Right atrium auricular region (tissue), 2 donors: ENCODE measurements around the gene PPFIBP2. TPM values are rescaled to one million over a fixed set of nuclear protein-coding genes. Genes with fewer than 3 reads are reported as not detected.

Experiments
- DNase-seq: peaks from one replicate; pipeline ENCODE4 v3.0.0-alpha.2; 2019; ENCODE audit warnings: low spot score
- H3K27ac ChIP-seq, 2 donors: fragments of 200-600 bp; sonication (generic); 1 replicate in 1 of 2; 2 replicates in 1 of 2; pipeline ENCODE4 v1.5.1; 2016 to 2019
- H3K27me3 ChIP-seq, 2 donors: fragments of 200-600 bp; sonication (generic); one replicate each; pipeline versions ENCODE4 v1.5.1 to v1.6.0; 2017 to 2019
- H3K36me3 ChIP-seq: fragments of 200-600 bp; sonication (generic); one replicate; pipeline ENCODE4 v1.5.1; 2016
- H3K4me1 ChIP-seq, 2 donors: fragments of 200-600 bp; sonication (generic); one replicate each; pipeline versions ENCODE4 v1.5.1 to v1.6.0; 2017 to 2019
- H3K4me3 ChIP-seq, 2 donors: fragments of 200-600 bp; sonication (generic); 1 replicate in 1 of 2; 2 replicates in 1 of 2; pipeline ENCODE4 v1.5.1; 2017 to 2019; ENCODE audit warnings: mild to moderate bottlenecking in 1 of 2, moderate library complexity in 1 of 2
- H3K9me3 ChIP-seq, 2 donors: fragments of 200-600 bp; sonication (generic); one replicate each; pipeline ENCODE4 v1.5.1; 2019
- total RNA-seq, 2 donors: library from RNA; depleted of rRNA; stranded (reverse); fragments of >200 nt; gene quantifications; one replicate each; pipeline ENCODE4 v1.1.0, GENCODE V29; 2016
- TF ChIP-seq, protein P1 (sequence below), 2 donors: fragments of 200-600 bp; sonication (generic); IDR thresholded peaks; one replicate each; pipeline ENCODE4 v1.5.1; 2019; ENCODE audit warnings: antibody characterized with exemption in 2 of 2

Gene PPFIBP2
- total RNA-seq, 2 donors from 2014 or later: 13.0 to 24.0 TPM

DNA sequence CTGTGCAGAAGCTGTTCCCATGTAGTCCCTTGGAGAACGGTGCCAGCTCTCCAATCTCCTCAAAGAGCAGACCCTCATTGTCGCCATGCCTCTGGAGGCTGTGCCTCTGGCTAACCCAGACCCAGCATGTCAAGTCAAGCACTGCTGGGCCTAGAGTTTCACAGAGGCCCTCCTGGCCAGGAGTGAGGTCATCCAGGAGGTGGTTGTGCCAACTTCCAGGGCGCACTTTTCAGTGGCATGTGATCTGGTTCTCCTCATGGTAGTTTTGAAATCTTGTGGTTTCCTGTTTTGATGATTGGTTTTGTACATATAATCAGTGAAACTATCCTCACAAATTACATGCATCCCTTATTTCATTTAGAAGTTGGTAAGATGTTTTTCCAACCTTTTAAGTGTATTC is 78.9 kb downstream of the PPFIBP2 start:
- no peak overlapping the region for H3K27ac ChIP-seq

DNA sequence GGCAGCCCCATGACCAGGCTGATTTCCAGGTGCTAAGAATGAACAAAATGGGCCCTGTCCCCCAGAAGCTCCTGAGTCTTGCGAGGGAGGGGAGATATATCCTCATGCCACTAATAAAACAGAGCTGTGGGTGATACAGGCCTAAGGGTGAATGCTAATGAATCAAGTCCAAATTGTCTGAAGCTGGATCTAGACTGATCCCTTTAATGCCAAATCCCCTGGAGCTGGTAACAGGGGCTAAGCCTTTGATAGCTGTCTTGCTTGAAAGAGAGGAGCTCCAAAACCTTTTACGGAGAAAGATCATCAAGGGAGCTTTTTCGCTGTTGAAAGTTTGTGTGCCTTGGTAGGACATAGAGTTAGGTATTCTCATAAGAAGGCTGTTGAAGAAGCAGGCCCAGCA is 79.7 kb downstream of the PPFIBP2 start:
- DNase-seq: no peak
- H3K9me3 ChIP-seq: no peaks in the 10 kb centered on the region
- H3K4me1 ChIP-seq: peaks cover 0 to 13% of the 10 kb centered on the region in 2 donors
- peaks cover 8% of the 10 kb centered on the region for H3K36me3 ChIP-seq
- H3K27ac ChIP-seq: no peak overlapping the region
- no peak overlapping the region for H3K4me3 ChIP-seq
- no peaks in the 10 kb centered on the region for H3K27me3 ChIP-seq
- TF ChIP-seq, protein P1, sequence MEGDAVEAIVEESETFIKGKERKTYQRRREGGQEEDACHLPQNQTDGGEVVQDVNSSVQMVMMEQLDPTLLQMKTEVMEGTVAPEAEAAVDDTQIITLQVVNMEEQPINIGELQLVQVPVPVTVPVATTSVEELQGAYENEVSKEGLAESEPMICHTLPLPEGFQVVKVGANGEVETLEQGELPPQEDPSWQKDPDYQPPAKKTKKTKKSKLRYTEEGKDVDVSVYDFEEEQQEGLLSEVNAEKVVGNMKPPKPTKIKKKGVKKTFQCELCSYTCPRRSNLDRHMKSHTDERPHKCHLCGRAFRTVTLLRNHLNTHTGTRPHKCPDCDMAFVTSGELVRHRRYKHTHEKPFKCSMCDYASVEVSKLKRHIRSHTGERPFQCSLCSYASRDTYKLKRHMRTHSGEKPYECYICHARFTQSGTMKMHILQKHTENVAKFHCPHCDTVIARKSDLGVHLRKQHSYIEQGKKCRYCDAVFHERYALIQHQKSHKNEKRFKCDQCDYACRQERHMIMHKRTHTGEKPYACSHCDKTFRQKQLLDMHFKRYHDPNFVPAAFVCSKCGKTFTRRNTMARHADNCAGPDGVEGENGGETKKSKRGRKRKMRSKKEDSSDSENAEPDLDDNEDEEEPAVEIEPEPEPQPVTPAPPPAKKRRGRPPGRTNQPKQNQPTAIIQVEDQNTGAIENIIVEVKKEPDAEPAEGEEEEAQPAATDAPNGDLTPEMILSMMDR (IDR thresholded peaks at IDR 0.05): no peak

More for the DNA sequence above, 78.9 kb downstream of the PPFIBP2 start:
- peak; percentile 73 for DNase-seq
- H3K9me3 ChIP-seq: no peaks in the 10 kb centered on the region
- peaks cover 8% of the 10 kb centered on the region for H3K36me3 ChIP-seq
- no peaks in the 10 kb centered on the region for H3K27me3 ChIP-seq
- peaks cover 0 to 13% of the 10 kb centered on the region in 2 donors for H3K4me1 ChIP-seq
- no peak overlapping the region for H3K4me3 ChIP-seq
- TF ChIP-seq, protein P1 (IDR thresholded peaks at IDR 0.05): no peak

DNA sequence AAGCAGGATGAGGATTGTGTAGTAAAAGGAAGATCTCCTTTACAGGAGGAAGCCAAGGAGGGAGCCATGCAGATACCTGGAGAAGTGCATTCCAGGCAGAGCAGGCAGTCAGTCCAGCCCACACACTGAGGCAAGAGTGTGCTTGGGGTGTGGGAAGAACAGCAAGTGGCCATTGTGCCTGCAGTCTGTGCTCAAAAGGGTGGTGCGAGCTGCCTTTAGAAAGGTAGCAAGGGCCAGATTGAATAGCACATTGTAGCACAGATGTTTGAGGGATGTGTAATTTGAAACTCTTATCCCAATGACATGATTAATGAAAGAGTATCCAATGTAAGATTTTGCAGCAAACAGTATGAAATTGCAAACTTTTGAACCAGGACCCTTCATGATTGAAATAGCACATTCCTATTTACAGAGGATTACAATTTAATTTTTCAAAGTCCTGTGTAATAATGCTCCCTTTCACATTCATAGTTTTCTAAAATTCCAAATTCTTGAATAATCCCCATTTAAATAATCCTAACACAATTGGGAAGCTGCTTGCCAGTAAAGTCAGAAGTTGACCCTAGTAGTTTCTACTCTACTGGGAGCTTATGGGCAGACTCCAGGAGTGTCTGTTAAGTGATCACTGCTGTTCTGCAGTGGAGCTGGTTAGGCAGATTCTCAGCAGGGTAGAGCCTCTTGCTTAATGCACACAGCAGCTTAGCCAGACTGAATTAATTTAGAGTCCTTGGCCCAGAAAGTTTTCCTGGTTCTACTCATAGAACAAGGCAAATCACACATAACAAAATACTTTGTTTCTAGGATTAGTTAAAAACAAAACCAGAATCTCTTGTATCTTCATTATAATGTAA is 81.4 kb downstream of the PPFIBP2 start:
- no peak for DNase-seq

DNA sequence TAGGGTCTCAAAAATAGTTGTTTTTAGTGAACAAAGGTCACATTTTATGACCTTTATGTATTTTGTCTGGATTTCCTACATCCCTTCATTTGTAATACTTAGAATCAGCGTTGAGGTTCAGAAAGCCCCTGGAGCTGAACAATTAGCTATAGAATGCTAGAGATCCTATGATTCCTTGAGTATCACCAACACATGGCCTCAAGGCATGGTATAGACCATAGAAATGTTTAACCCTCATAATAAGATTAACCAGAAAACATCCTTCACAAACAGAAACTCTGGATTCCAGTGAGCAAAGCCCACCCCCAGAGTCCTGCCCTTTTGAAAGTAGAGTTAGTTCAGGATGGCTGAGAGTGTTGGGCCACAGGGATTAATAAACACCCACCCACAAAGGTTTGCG is 82.2 kb downstream of the PPFIBP2 start:
- peaks cover 0 to 13% of the 10 kb centered on the region in 2 donors for H3K4me1 ChIP-seq
- H3K4me3 ChIP-seq: no peak overlapping the region
- no peaks in the 10 kb centered on the region for H3K27me3 ChIP-seq
- DNase-seq: no peak
- TF ChIP-seq, protein P1 (IDR thresholded peaks at IDR 0.05): no peak
- no peaks in the 10 kb centered on the region for H3K9me3 ChIP-seq
- peaks cover 11% of the 10 kb centered on the region for H3K36me3 ChIP-seq
- no peak overlapping the region for H3K27ac ChIP-seq

More for the DNA sequence above, 81.4 kb downstream of the PPFIBP2 start:
- no peak overlapping the region for H3K4me3 ChIP-seq
- H3K27me3 ChIP-seq: no peaks in the 10 kb centered on the region
- peaks cover 0 to 13% of the 10 kb centered on the region in 2 donors for H3K4me1 ChIP-seq
- H3K9me3 ChIP-seq: no peaks in the 10 kb centered on the region
- peaks cover 8% of the 10 kb centered on the region for H3K36me3 ChIP-seq
- TF ChIP-seq, protein P1 (IDR thresholded peaks at IDR 0.05): no peak
- H3K27ac ChIP-seq: no peak overlapping the region

DNA sequence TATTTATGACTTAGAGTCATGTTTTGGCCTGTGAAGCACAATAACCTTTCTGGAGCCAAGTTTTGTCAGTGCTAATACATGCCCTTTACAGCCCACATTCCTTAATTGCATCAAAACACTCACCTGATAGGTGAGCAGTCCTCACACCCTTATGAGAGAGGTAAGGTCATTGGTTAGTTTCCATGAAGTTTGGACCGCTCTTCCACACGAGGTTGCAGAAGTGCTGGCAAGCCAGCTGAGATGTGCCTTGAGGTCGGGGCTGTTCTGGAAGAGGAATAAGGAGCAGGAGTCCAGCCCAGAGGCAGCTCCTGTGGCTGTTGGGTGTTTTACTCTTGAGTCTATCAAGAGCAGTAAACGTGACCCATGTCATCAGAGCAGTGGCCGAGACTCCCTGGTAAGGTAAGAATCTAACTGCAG is 83.2 kb downstream of the PPFIBP2 start:
- TF ChIP-seq, protein P1 (IDR thresholded peaks at IDR 0.05): no peak
- DNase-seq: no peak
- peaks cover 11% of the 10 kb centered on the region for H3K36me3 ChIP-seq
- peaks cover 0 to 10% of the 10 kb centered on the region in 2 donors for H3K4me1 ChIP-seq
- H3K9me3 ChIP-seq: no peaks in the 10 kb centered on the region
- no peak overlapping the region for H3K27ac ChIP-seq
- no peaks in the 10 kb centered on the region for H3K27me3 ChIP-seq
- H3K4me3 ChIP-seq: no peak overlapping the region
